GM18511 (cell line): ENCODE measurements around the gene ERC2.

ENCODE experiments used
- ATAC-seq: cut with Tn5 transposase; IDR thresholded peaks from one replicate; pipeline ENCODE4 v1.9.1; 2021; ENCODE audit warnings: mild to moderate bottlenecking, moderate library complexity; ENCODE audit not compliant: unreplicated experiment

Gene ERC2

DNA sequence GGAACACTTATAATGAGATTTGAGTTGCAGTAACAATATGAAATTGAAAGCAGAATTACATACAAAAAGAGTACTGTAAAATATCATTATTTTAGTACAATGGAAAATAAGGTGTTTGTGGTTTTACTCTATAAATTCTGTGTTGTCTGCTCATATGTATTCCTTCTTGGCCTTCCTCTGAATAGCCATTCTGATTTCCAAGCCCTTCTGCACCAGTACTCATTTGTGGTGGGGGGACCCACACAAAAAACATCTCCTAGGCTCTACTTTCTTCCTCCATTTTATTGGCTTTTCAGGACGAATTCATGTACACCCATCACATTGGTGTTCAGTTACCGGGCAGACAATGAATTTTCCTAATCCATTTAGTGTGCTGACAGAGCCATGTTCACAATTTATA lies 338.2 kb downstream of the ERC2 start:
- ATAC-seq, result no peak

DNA sequence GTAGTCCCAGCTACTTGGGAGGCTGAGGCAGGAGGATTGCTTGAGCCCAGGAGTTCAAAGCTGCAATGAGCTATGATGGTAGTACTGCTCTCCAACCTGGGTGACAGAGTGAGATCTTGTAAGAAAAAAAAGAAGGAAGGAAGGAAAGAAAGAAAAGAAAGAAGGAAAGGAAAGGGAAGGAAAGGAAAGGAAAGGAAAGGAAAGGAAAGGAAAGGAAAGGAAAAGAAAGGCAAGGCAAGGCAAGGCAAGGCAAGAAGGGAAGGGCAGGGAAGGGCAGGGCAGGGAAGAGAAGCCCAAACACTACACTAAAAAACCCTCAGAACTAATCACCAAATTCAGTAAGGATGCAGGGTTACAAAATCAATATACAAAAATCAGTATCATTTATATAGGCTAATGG lies 341.6 kb downstream of the ERC2 start:
- no peak for ATAC-seq

DNA sequence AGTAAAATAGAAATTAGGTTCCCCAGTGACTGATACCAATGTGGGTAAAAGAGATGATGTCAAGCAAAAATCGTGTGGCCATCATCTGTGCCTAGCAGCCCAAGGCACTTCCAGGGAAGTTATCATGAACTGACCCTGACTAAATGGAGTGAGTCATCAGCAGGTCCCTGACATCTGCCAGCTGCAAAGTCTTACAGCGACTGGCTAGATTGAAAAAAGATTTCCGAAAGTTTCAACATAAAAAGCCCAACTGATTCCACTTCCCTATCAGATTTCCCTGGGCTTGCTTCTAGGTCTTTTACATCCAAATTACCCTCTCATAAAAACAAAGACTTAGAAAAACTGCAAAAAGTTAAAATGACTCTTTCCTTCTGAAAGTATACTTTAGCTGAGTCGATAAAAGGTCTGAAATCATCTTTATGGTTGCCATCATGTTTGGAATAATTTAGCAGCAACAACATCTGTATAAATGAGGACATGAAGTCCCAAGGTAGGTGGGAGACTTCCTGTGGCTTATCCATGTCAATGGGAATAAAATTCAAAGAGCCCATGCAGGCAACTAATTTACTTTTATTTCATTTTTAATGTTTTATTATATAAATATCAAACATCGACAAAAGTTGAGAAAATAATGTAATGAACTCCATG lies 342.8 kb downstream of the ERC2 start:
- ATAC-seq, result no peak

DNA sequence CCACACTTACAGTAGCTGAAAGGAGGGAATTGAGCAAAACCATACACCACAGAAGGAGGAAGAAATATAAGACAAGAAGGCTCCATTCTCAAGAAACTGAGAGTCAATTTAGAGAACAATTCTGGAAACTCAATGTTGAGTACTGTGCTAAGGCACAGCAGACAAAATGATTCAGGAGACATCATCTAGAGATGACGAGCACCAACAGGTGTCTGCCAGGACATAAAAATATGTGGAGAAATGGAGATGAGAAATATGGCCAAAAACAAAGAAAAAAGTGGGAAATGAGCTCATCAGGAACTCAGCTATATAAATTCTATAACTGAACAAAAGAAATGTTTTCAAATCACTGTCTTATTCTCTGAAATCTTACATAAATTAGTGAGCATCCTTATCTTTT lies 343.7 kb downstream of the ERC2 start:
- no peak for ATAC-seq

DNA sequence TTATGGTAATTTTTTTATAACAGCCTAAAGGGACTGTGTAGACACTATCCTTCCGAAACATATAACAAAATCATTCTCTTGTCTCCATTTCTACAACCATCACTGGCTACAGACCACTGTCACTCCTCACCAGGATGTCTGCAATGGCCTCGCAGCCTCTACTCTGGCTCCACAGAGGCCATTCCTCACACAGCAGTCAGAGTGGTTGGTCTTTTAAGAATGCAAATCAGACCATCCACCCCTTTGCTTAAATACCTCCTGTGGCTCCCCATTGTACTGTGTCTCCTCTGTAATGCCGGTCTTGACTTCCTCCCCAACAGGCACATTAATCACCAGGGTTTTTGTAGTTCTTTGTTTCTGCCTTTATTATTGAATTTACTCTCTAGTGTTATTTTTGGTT lies 344.8 kb downstream of the ERC2 start:
- no peak for ATAC-seq

DNA sequence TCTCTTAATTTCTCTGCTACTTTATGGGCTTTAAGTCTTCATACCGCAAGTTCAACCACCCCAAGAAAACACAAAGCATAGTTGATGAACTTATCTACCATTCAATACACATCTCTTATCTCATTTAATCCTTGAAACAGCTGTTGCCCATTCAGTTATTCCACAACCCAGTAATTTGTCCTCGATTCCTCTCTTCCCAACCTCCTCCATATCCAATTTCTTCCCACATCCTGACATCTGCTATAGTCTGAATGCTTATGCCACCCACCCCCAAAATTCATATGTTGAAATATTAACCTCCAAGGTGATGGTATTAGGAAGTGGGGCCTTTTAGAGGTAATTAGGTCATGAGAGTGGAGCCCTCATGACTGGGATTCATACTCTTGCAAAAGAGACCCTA lies 345.4 kb downstream of the ERC2 start:
- no peak for ATAC-seq

DNA sequence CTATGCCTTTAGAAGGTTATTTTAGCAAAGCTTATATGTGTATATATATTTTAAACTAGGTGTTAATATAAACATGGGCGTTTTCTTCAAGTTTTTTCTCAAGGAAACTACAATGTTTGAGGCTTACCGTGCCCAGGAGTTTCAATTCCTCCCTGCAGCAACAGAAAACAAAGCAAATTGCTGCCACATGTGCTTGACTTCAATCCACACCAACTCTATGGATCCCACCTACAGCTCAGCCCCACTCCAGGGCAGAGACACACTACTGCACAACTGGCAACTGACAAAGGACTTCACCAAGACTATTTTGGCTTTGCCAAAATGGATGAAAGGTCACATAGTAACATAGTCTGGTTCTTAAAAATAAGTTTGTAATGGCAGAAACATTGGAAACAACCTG lies 346.6 kb downstream of the ERC2 start:
- no peak for ATAC-seq

DNA sequence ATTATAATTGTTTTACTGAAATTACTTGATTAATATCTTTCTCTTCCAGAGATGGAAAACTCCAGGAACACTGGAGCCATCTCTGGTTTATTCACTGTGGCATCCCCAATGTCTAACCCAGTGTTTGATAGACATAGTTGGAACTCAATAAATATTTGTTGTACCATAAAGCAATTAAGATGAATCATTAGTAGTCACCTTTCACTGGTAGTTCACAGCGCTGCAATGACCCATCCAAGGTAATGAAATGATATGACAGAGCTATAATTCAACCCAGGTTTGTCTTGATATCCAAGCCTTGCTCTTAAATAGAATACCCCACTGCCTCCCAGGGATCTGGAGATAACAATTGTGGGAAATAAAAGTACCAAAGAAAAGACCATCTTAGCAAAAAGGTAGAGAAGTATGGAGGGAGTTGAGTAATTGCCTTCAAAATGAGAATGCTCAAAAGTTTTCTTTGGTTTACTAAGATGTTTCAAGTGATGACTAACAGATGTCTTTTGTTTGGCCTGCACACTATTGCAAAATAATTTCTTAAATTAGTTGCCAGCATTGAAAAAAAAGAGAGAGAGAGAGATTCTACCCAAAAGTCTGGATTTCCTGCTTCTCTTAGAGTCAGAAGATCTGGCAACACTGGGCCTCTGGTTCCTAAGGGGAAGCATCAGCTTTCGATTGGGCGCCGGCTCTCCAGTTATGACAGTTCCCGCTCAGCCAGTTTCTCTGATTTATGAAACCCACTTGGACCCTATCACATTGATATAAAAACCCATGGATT lies 348.5 kb downstream of the ERC2 start:
- ATAC-seq, result no peak

DNA sequence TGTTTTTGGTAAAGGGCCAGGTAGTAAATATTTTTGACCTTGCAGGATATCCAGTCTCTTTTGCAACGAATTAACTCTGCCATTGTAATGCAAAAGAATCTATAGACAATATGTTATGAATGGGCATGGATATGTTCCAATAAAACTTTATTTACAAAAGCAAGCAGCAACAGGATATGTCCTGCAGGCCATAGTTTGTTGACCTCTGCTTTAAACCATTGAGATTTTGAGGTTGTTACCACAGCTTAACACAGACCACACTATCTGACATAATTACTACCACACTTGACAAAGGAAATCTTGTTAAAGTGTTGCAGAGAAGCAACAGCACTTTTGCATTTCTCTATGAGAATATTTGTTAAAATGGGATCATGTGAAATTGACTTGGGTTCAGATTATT lies 349.3 kb downstream of the ERC2 start:
- no peak for ATAC-seq

DNA sequence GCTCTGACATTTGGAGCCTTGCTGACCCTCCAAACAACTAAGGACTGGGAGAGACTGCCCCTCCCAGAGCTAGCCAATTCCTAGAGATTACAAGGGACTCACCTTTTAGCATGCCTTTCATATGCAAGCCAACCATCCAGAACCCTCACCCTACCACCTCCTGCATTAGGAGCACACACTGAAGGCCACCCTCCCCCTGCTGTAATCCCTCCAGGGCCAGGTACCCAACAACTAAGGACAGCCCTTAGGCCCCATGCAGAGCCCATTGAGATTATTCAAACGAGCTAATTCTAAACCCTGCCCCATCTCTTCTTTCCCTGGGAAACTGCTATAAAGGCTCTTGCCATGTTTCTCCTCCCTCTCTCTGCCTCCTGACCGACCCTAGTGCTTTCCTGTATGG lies 352.6 kb downstream of the ERC2 start:
- ATAC-seq, result no peak

DNA sequence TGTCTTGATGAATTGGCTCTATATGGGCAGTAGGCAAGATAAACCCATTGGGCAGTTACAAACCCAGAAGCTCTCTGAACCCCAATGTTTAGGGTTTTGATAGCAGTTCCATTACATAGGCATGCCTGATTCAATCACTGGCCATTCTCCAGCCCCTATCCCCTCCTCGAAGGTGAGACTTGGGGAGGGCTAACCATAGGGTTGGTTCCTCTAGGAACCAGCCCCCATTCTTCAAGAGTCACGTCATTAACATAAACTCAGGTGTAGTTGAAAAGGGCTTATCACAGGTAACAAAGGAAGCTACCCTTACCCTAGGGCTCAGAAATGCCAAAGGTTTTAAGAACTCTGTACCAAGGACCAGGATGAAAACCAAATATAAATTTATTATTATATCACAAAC lies 353.1 kb downstream of the ERC2 start:
- no peak for ATAC-seq

DNA sequence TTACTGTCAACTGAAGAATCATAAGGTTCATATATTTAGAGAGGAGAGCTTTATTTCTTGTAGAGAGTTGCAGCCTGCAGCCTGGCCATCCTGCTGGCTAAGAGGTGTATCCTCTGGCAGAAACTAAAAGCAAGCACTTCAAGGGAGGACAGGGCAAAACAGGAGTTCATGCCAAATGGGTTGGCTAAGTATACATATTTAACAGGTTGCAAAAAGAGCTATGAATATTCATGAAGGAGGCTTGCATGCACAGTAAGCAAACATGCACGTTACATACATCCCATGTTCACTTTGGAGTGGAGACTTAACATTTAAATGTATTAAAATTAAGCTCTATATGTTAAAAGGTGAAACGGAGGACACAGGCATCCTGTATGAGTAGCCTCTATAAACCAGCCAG lies 354.4 kb downstream of the ERC2 start:
- no peak for ATAC-seq

DNA sequence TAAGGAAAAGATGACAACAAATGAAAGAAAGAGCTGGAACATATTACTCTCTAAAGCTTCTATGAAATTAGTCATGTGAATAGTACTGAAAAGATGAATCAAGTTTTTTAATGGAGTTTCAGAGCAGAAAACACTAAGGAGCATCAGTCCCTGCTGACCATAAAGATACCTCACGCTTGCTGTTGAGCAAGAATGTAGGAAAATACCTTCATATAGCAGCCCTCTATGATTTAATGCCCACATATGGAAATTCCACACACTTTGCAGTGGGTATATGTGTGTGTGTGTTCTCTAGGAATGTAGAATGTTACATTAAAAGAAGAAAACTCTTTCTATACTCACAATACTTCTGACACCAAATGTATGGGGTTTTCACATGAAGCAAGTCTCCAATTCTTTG lies 355.0 kb downstream of the ERC2 start:
- no peak for ATAC-seq

DNA sequence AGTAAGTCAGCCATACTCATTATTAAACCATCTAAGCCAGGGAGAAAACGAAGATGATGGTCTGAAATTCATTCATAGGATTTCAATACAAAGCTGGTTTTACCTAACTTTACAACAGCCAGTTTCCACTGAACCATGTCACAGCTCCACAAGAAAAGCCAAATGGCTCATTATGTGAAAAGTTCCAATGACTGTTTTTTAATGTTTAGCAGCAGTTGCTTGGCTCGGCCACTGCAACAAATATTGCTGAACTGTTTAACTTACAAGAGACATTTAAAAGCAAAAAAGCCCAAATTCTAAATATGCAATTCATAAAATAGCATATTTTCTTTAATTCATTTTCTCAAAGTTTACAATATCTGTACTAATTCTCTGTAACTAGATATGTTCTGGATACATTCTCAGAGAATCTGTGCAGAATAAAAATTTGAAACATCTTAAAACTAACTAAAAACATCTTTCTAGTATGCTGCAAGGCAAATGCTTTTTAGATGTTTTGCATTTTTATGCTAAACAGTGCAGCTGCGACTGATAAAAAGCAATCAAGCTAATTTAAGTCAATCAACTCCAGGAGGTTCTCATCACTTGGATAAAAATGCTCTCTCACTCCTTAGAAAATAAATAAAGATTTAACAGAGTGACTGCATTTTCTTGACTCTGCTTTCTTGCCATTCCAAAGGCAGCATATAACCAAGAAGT lies 356.5 kb downstream of the ERC2 start:
- ATAC-seq, result no peak

DNA sequence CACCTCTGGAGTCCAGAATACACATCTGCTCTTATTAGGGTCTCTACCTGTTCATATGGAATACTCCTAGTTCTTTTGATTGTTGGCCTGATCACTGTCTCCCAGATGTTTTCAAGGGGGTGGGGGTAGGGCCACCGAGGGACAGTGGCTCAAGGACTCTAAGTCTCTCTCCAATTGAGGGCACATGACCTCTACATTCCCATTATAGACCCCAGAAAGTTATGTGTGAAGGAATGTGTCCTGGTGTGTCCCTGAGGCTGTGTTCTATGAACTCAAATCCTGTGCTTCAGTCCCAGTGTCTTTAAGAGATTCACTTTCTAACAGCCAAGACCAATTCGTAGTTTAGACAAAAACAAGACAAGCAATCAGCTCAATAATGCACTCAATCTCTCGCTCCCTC lies 357.4 kb downstream of the ERC2 start:
- ATAC-seq, result no peak

DNA sequence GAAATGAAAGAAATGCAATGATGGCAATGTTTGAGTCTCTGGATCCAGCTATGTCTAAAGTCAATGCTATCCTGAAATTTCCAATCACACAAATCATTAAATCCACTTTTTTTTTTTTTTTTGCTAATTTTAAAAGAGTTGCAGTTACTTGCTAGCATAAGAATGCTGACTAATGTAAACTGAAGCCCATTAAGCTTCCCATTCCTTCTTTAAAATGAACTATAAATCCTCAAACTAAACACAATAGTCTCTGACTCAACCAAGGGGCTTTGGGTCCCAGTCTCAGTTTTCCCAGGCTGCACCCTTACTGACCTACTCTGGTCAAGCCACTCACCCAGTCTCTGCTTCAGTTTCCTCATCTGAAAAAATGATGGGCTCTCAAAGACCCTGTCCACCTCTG lies 361.1 kb downstream of the ERC2 start:
- ATAC-seq, result no peak

DNA sequence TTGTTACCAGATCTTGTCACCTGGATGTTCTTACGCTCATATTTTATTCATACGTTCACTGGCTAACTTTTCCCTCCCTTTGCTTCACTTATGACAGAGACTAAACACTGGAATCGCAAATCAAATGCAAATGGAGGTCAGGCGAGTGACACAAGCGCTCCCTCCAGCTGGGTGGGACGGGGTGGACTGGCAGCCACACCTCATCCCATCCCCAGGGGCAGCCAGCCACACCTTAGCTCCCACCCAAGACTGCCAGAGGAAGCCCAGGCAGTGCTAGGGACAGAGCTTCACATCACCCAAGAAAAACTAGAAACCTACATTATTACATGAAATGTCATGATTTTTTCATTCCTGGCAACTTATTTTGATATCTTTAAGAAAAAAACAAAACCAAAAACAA lies 366.2 kb downstream of the ERC2 start:
- ATAC-seq, result no peak

DNA sequence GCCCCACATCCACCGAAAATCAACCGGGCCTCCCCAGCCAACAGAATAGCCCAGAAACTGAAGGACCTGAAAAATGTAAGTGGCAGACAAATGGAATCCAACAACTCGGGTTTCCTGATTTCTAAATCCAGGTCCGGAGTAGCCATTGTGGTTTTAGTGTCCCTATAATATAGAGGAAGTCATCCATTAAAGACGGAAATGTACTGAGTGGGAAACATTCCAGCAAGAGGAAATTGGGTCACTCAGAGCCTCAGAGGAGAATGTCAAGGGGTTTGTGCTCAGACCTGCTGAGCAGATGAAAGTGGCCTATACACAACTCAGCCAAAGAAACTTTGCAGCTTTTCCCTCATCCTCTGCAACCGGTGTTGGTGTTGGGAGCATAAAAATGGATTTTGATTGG lies 366.7 kb downstream of the ERC2 start:
- no peak for ATAC-seq

DNA sequence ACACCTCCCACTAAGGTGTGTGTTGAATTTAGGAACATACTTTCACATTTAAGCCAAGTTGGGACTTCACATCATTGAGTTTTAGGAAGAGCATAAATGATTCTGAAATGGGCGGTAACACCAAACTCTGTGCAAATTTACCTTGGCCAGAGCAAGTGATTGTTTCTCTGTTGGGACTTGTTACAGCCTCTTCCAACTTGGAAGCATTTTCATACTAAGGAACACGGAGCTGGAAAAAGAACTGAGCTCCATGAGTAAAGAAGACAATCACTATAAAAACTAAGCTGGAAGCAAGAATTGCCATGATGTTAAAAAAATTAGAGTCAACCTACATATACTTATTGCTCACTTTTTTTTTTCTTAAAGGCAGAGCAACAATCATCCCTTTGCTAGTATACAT lies 371.3 kb downstream of the ERC2 start:
- ATAC-seq, result no peak

DNA sequence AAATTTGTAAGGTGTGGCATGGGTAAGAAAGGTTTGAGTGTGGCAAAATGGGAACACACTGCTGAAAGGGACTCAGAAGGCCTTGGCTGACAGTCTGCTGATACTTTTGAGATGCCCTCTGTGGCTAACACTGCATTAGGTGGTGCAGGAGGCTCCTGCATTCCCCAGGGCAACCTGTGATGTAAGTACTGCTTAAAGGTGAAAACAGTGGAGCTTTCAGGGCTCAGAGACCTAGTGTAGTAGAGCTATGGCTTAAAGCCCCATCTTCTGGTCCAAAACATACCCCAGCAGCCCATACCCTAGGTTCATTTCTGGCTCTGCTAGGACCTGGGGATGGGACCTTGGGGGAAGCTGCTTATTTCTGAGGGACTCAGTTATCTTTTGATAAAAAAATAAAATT lies 374.1 kb downstream of the ERC2 start:
- ATAC-seq, result no peak

DNA sequence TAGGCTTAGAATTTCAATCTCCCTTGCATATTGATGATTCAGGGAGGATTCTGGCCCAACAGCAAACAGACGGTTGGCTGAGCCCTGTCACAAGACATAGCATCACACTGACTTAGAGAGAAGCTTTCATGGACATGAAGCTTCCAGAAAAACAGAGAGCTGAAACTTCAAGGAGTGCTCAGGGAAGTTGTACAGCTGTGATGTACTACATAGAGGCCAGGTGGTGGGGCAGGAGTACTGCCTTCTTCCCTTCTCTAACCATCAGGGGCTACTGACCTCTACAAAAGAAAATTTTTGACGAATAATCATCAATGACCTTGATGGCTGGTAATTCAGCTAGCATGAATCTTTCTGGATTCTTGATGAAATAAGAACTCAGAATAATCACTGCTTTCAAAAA lies 378.5 kb downstream of the ERC2 start:
- no peak for ATAC-seq

DNA sequence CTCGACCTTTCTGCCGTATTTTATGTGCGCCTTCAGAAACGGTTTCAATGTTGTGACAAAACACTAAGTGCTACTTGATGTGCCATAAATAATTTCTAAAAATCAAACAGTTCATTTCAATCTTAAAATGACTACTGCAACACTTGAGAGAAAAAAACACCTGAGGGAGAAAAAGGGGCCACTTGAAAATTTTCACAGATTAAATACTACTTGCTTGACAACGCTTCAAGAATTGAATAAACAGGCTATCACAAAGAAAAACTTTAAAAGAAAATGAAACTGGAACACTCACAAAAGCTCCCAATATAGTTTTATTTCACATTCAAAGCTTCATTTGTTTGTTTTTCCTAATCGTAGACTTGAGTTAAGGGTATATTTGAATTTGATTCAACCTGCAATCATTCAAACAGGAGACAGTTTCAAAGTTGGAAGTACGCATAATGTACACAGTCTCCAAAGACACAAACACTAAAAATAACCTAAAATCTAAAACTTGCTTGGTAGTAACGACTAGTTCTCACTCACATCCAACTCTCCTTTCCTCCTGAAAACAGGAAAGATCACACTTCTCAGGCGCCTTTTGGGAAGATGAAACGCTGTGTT lies 380.7 kb downstream of the ERC2 start:
- ATAC-seq, result no peak
